Activated CD8-positive, alpha-beta T cell treated with anti-CD3 and anti-CD28 coated beads for 36 hours (primary cell): ENCODE measurements around the gene TECTB. TPM values are rescaled to one million over a fixed set of nuclear protein-coding genes. Genes with fewer than 3 reads are reported as not detected.

Experiments used
- ATAC-seq: fragments of 200-7000 bp; cut with Tn5 transposase; one replicate; pipeline ENCODE4 v1.10.0; 2021; ENCODE audit warnings: mild to moderate bottlenecking, moderate library complexity
- CTCF ChIA-PET: fragments of 350-600 bp; sonication (Branson Sonifier 250); formaldehyde crosslinking; loops from one replicate; lab custom pipeline; 2021; ENCODE audit warnings: antibody characterized with exemption; lab: Charles Lee
- POLR2A ChIA-PET: fragments of 350-600 bp; sonication (Branson Sonifier 250); formaldehyde crosslinking; loops from one replicate; lab custom pipeline; 2021; ENCODE audit warnings: antibody characterized with exemption; lab: Charles Lee
- DNase-seq: peaks from one replicate; pipeline ENCODE4 v3.0.0-alpha.2; 2020
- H3K27ac Mint-ChIP-seq: one replicate; pipeline ENCODE4 v1.8.0; 2021; ENCODE audit warnings: mild to moderate bottlenecking, mixed read lengths
- H3K27me3 Mint-ChIP-seq: one replicate; pipeline ENCODE4 v1.8.0; 2021; ENCODE audit warnings: mixed read lengths
- H3K36me3 Mint-ChIP-seq: one replicate; pipeline ENCODE4 v1.8.0; 2021; ENCODE audit warnings: low read depth, mixed read lengths
- H3K4me1 Mint-ChIP-seq: one replicate; pipeline ENCODE4 v1.8.0; 2021; ENCODE audit warnings: low read depth, mixed read lengths
- H3K4me3 Mint-ChIP-seq: one replicate; pipeline ENCODE4 v1.8.0; 2021; ENCODE audit warnings: mild to moderate bottlenecking, moderate library complexity, mixed read lengths
- H3K9me3 Mint-ChIP-seq: one replicate; pipeline ENCODE4 v1.8.0; 2021; ENCODE audit warnings: mixed read lengths
- intact Hi-C: fragments of 100-400 bp; cut with micrococcal nuclease; formaldehyde crosslinking; loops from one replicate; pipeline ENCODE4 v1.10.0; 2022
- total RNA-seq, 2 experiments: library from RNA; stranded (reverse); gene quantifications; one replicate each; pipeline ENCODE4 v1.2.3, GENCODE V29; 2021
- TF ChIP-seq, protein P1 (sequence below): fragments of 200-600 bp; IDR thresholded peaks from one replicate; pipeline ENCODE4 v1.8.0; 2022; ENCODE audit warnings: antibody characterized with exemption, mild to moderate bottlenecking

TECTB gene
- total RNA-seq, 2 experiments from 2014 or later = not detected

DNA sequence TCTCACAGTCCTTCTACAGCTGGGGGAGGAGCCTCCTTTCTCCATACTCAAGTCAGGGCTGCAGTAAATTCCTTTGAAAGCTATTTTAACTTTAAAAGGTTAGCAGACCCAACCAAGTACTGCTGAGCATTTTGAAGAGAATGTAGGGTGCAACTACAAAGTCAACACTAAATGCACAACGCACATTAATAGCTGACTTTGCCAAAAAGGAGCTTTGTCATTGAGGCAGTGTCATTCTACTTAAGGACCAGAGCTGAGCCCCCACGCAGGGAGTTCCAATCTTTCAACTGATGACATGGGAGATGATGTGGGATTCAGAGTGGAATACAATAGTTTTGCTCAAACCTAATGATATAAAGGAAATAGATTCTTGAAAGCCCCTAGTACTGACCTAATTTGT, 20.3 kb downstream of the TECTB start:
- no peak for ATAC-seq
- TF ChIP-seq, protein P1, sequence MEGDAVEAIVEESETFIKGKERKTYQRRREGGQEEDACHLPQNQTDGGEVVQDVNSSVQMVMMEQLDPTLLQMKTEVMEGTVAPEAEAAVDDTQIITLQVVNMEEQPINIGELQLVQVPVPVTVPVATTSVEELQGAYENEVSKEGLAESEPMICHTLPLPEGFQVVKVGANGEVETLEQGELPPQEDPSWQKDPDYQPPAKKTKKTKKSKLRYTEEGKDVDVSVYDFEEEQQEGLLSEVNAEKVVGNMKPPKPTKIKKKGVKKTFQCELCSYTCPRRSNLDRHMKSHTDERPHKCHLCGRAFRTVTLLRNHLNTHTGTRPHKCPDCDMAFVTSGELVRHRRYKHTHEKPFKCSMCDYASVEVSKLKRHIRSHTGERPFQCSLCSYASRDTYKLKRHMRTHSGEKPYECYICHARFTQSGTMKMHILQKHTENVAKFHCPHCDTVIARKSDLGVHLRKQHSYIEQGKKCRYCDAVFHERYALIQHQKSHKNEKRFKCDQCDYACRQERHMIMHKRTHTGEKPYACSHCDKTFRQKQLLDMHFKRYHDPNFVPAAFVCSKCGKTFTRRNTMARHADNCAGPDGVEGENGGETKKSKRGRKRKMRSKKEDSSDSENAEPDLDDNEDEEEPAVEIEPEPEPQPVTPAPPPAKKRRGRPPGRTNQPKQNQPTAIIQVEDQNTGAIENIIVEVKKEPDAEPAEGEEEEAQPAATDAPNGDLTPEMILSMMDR = no peak
- CTCF ChIA-PET = interaction anchor here (0.9 kb wide), 1 partner anchor 12 kb away, joined by 4 read pairs; no protein-coding TSS in a partner anchor

DNA sequence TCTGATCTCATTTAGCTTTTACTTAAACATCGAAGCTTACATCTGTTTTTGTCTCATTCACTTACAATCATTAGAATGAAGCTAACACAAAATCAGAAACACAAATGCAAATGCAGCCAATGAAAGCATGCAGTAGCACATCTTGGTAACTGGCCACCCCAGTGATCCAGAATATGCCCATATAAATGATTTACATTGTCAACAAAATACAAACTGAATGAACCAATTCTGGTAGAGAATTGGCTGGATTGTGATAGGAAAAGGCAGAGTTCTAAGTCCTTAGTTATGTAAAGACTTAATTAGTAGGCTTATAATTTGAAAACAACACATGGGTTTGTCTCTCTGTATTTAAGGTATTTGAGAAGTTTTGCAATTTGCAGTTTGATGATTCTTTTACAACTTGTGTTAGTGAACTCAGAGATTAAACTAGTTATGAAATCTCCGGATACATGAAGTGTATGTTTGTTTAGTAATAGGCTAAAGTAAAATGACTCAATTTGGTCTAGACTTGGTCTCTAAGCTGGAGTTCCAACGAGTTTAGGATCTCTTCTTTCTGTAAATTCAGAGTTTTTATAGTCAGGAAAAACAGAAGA, 21.2 kb downstream of the TECTB start:
- Mint-ChIP-seq H3K36me3 (no peaks in the 10 kb centered on the region), H3K4me1 (no peaks in the 10 kb centered on the region), H3K4me3 (no peak overlapping the region), H3K27me3 (peaks cover 11% of the 10 kb centered on the region), H3K9me3 (no peaks in the 10 kb centered on the region), H3K27ac (no peak overlapping the region)
- intact Hi-C loops = loop anchor here (10.0 kb wide), 1 partner anchor 120 kb away; the partner anchor contains the start of gene GPAM
- CTCF ChIA-PET = no interaction called here
- ATAC-seq = no peak
- TF ChIP-seq, protein P1 = no peak
- DNase-seq = no peak
- POLR2A ChIA-PET = no interaction called here

More for the DNA sequence above, 20.3 kb downstream of the TECTB start:
- no peak for DNase-seq
- no peak overlapping the region for H3K4me3 Mint-ChIP-seq
- H3K27ac Mint-ChIP-seq = no peak overlapping the region
- peaks cover 11% of the 10 kb centered on the region for H3K27me3 Mint-ChIP-seq
- intact Hi-C loops = loop anchor here (10.0 kb wide), 1 partner anchor 119 kb away; the partner anchor contains the start of gene GPAM
- H3K4me1 Mint-ChIP-seq = no peaks in the 10 kb centered on the region
- H3K36me3 Mint-ChIP-seq = no peaks in the 10 kb centered on the region
- H3K9me3 Mint-ChIP-seq = no peaks in the 10 kb centered on the region
- POLR2A ChIA-PET = no interaction called here

DNA sequence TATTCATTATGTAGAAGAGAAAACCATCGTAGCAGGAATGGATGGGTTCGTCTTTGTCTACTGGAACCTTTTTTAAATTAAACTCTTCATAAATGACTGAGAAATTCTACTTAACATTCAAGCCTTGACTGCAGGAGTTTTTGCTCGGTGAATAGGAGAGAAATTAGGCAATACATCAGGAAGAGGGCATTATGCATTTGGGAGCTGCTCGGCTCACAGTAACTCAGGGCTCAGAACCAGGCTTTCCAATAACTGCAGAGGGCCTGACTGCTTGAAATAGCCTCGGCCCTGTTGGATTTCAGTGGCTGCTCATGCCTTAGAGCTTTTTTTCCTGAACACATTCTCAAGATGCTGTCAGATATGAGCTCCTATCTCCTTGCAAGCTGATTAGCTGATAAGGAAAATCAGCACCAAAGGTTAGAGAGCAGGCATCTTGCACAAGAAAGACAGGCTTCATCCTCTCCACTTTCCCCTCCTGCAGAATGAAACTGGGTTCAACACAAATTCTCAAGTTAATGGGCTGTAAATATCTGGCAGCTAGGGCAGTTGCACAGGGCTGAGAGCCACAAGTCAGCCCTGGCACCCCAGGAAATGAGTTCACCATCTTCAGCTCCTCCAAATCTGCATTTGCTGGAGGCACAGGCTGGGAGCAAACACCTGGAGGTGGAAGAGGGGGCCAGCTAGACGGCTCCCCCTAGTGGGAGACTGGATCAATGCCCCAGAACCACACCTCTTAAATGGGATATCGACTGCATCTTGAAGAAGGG, 24.3 kb downstream of the TECTB start:
- Mint-ChIP-seq H3K4me3 (no peak overlapping the region), H3K9me3 (no peaks in the 10 kb centered on the region), H3K27me3 (peaks cover 11% of the 10 kb centered on the region), H3K4me1 (no peaks in the 10 kb centered on the region), H3K36me3 (no peaks in the 10 kb centered on the region), H3K27ac (no peak overlapping the region)
- POLR2A ChIA-PET = no interaction called here
- DNase-seq (peak; percentile 52), ATAC-seq (peak; percentile 77)
- CTCF ChIA-PET = interaction anchor here (0.6 to 3.7 kb wide), 20 partner anchors 9 to 944 kb away, joined by 3 to 16 read pairs (median 4); partner anchors contain the start of gene GPAM
- TF ChIP-seq, protein P1 = peak; percentile 82
- intact Hi-C loops = loop anchor here (10.0 kb wide), 1 partner anchor 123 kb away; the partner anchor contains the start of gene GPAM

DNA sequence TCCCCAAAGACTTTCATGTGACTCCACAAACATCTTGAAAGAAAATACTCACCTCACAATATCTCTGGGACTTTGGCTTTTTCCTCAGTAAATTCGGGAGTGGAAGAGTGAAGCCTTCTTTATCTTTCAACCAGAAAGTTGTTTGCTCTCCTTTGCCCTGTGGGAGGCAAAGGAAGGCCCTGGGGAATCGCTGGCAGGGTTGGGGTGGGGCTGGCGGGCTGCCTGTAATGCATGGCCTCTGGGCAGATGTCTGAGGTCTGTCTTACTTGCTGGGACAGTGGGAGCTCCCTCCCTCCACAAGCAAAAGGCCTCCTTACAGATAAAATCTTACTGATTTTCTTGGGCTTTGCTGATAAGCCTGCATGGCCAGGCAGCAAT, 24.9 kb downstream of the TECTB start:
- intact Hi-C loops = loop anchor here (10.0 kb wide), 1 partner anchor 123 kb away; the partner anchor contains the start of gene GPAM
- ChIA-PET POLR2A (no interaction called here), CTCF (interaction anchor here (0.7 to 3.7 kb wide), 19 partner anchors 8 to 943 kb away, joined by 3 to 16 read pairs (median 4); no protein-coding TSS in a partner anchor)
- DNase-seq (no peak), ATAC-seq (no peak)
- no peaks in the 10 kb centered on the region for H3K36me3 Mint-ChIP-seq
- H3K27ac Mint-ChIP-seq = no peak overlapping the region
- no peaks in the 10 kb centered on the region for H3K9me3 Mint-ChIP-seq
- no peaks in the 10 kb centered on the region for H3K4me1 Mint-ChIP-seq
- TF ChIP-seq, protein P1 = peak; percentile 39
- no peak overlapping the region for H3K4me3 Mint-ChIP-seq
- H3K27me3 Mint-ChIP-seq = peaks cover 12% of the 10 kb centered on the region
